Gastrocnemius medialis (tissue), 4 donors: ENCODE data around the gene RFWD3. TPM values are rescaled to one million over a fixed set of nuclear protein-coding genes. Genes with fewer than 3 reads are reported as not detected.

Experiments
- ATAC-seq, 2 donors: fragments of 150-250 bp; one replicate each; pipeline ENCODE4 v1.9.1; 2016
- DNase-seq, 2 donors: peaks; one replicate each; pipeline ENCODE4 v3.0.0-alpha.2; 2019
- H3K27ac ChIP-seq, 4 donors: fragments of 200-600 bp; sonication (generic); 1 replicate in 1 of 4; 2 replicates in 3 of 4; pipeline ENCODE4 v1.5.1; 2016 to 2018; ENCODE audit warnings: mild to moderate bottlenecking in 2 of 4, moderate library complexity in 1 of 4
- H3K27me3 ChIP-seq, 3 donors: fragments of 200-600 bp; sonication (generic) in 2 of 3; 1 replicate in 1 of 3; 2 replicates in 2 of 3; pipeline versions ENCODE4 v1.5.1 to v1.6.0; 2016 to 2019; ENCODE audit warnings: mild to moderate bottlenecking in 1 of 3, moderate library complexity in 1 of 3
- H3K36me3 ChIP-seq, 2 donors: fragments of 200-600 bp; sonication (generic) in 1 of 2; one replicate each; pipeline ENCODE4 v1.5.1; 2017 to 2018
- H3K4me1 ChIP-seq, 2 donors: fragments of 200-600 bp; sonication (generic) in 1 of 2; one replicate each; pipeline ENCODE4 v1.5.1; 2016 to 2017; ENCODE audit warnings: mild to moderate bottlenecking in 2 of 2
- H3K4me3 ChIP-seq, 4 donors: fragments of 200-600 bp; sonication (generic) in 3 of 4; 1 replicate in 1 of 4; 2 replicates in 3 of 4; pipeline ENCODE4 v1.5.1; 2016 to 2019; ENCODE audit warnings: mild to moderate bottlenecking in 2 of 4
- H3K9me3 ChIP-seq, 3 donors: fragments of 200-600 bp; sonication (generic) in 2 of 3; 1 replicate in 1 of 3; 2 replicates in 2 of 3; pipeline ENCODE4 v1.5.1; 2016 to 2019
- CTCF ChIP-seq, 5 experiments: fragments of 450-650 bp in 3 of 5; fragments of 200-600 bp in 2 of 5; sonication (generic) in 2 of 5; IDR thresholded peaks in 4 of 5; conservative IDR thresholded peaks in 1 of 5; 1 replicate in 4 of 5; 2 replicates in 1 of 5; pipeline ENCODE4 v1.5.1; 2016 to 2019; ENCODE audit warnings: antibody characterized with exemption in 5 of 5, mild to moderate bottlenecking in 3 of 5, moderate library complexity in 3 of 5
- POLR2A ChIP-seq, 2 donors: fragments of 450-650 bp; IDR thresholded peaks; one replicate each; pipeline ENCODE4 v1.6.1; 2017; ENCODE audit warnings: antibody characterized with exemption in 2 of 2, mild to moderate bottlenecking in 2 of 2, moderate library complexity in 2 of 2
- in situ Hi-C, 4 donors: fragments of 200-750 bp; cut with MboI; loops; one replicate each; pipeline versions ENCODE4 v1.15.0 to v1.8.0; 2017; ENCODE audit warnings: low sequenced_read_pairs in 4 of 4
- intact Hi-C: fragments of 100-400 bp; cut with DNase I; formaldehyde crosslinking; loops from one replicate; pipeline ENCODE4 v1.15.1; 2023; ENCODE audit warnings: low total_unique reads
- total RNA-seq, 4 donors: library from RNA; depleted of rRNA; stranded (reverse); fragments of >200 nt; gene quantifications; one replicate each; pipeline versions ENCODE4 v1.1.0 to v1.2.3, GENCODE V29; 2016

Gene RFWD3
- total RNA-seq, 4 donors from 2014 or later = 2.5 to 7.1 (median 4.1) TPM

GRCh38 chr16:74625500-74626350, 41.0 kb downstream of the RFWD3 start:
- Histone ChIP-seq H3K27me3 (no peaks in the 10 kb centered on the region), H3K9me3 (no peaks in the 10 kb centered on the region), H3K4me1 (no peaks in the 10 kb centered on the region), H3K27ac (no peak overlapping the region), H3K36me3 (peaks cover 0 to 67% of the 10 kb centered on the region in 2 donors), H3K4me3 (no peak overlapping the region)
- DNase-seq (no peak), ATAC-seq (no peak)
- in situ Hi-C loops = loop anchor here in 1 of 4 donors (10.0 kb wide), 1 partner anchor 141 kb away; no protein-coding TSS in a partner anchor
- no peak for TF ChIP-seq POLR2A (IDR thresholded peaks at IDR 0.05)
- TF ChIP-seq CTCF (IDR thresholded peaks at IDR 0.05 in 4 of 5, conservative IDR thresholded peaks at IDR 0.05 in 1 of 5) = no peak
- intact Hi-C loops = no loop called here

GRCh38 chr16:74623839-74624235, 42.8 kb downstream of the RFWD3 start:
- DNase-seq = no peak

GRCh38 chr16:74623214-74623838, 43.4 kb downstream of the RFWD3 start:
- H3K27me3 ChIP-seq = no peaks in the 10 kb centered on the region
- H3K4me1 ChIP-seq = no peaks in the 10 kb centered on the region
- H3K4me3 ChIP-seq = no peak overlapping the region
- TF ChIP-seq CTCF (IDR thresholded peaks at IDR 0.05 in 4 of 5, conservative IDR thresholded peaks at IDR 0.05 in 1 of 5) (peak; percentile 46 to 71 (median 58)), POLR2A (IDR thresholded peaks at IDR 0.05) (no peak)
- DNase-seq = no peak
- intact Hi-C loops (loop anchor here (5.0 kb wide), 1 partner anchor 121 kb away; no protein-coding TSS in a partner anchor), in situ Hi-C loops (loop anchor here in 2 of 4 donors (10.0 to 25.0 kb wide), 2 partner anchors 136 to 139 kb away; no protein-coding TSS in a partner anchor)
- H3K27ac ChIP-seq = peak overlapping the region in 1 of 4 donors; percentile 18
- no peaks in the 10 kb centered on the region for H3K9me3 ChIP-seq
- peaks cover 0 to 44% of the 10 kb centered on the region in 2 donors for H3K36me3 ChIP-seq
- ATAC-seq = peak; percentile 80 to 81

More at GRCh38 chr16:74623839-74624235, 42.8 kb downstream of the RFWD3 start:
- peaks cover 0 to 49% of the 10 kb centered on the region in 2 donors for H3K36me3 ChIP-seq
- no peaks in the 10 kb centered on the region for H3K4me1 ChIP-seq
- TF ChIP-seq POLR2A (IDR thresholded peaks at IDR 0.05) = no peak
- TF ChIP-seq CTCF (IDR thresholded peaks at IDR 0.05 in 4 of 5, conservative IDR thresholded peaks at IDR 0.05 in 1 of 5) = no peak
- intact Hi-C loops (loop anchor here (5.0 kb wide), 1 partner anchor 122 kb away; no protein-coding TSS in a partner anchor), in situ Hi-C loops (loop anchor here in 2 of 4 donors (10.0 to 25.0 kb wide), 2 partner anchors 137 to 139 kb away; no protein-coding TSS in a partner anchor)
- no peak for ATAC-seq
- H3K27ac ChIP-seq = no peak overlapping the region
- H3K9me3 ChIP-seq = no peaks in the 10 kb centered on the region
- no peaks in the 10 kb centered on the region for H3K27me3 ChIP-seq
- no peak overlapping the region for H3K4me3 ChIP-seq

- TF ChIP-seq POLR2A (IDR thresholded peaks at IDR 0.05) (no peak), CTCF (IDR thresholded peaks at IDR 0.05 in 4 of 5, conservative IDR thresholded peaks at IDR 0.05 in 1 of 5) (no peak)
- no peaks in the 10 kb centered on the region for H3K4me1 ChIP-seq
- intact Hi-C loops (loop anchor here (5.0 kb wide), 1 partner anchor 120 kb away; no protein-coding TSS in a partner anchor), in situ Hi-C loops (loop anchor here in 2 of 4 donors (10.0 to 25.0 kb wide), 2 partner anchors 135 to 137 kb away; no protein-coding TSS in a partner anchor)
- no peaks in the 10 kb centered on the region for H3K9me3 ChIP-seq
- peaks cover 0 to 31% of the 10 kb centered on the region in 2 donors for H3K36me3 ChIP-seq
- H3K27me3 ChIP-seq = no peaks in the 10 kb centered on the region
- H3K27ac ChIP-seq = no peak overlapping the region
- no peak for DNase-seq
- no peak overlapping the region for H3K4me3 ChIP-seq
- ATAC-seq = no peak
These were observed 44.7 kb downstream of the RFWD3 start for GRCh38 chr16:74622005-74622404.
